NB4 (cell line): ENCODE measurements around the gene PTPRD.

Experiments
- DNase-seq: peaks from one replicate; pipeline ENCODE4 v3.0.0; 2010; ENCODE audit warnings: low read depth
- H3K4me3 ChIP-seq: one replicate; pipeline ENCODE4 v1.5.1; 2011; ENCODE audit warnings: mild to moderate bottlenecking, low read depth, low read length, moderate library complexity
- CTCF ChIP-seq: IDR thresholded peaks from one replicate; pipeline ENCODE4 v1.5.1; 2012; ENCODE audit warnings: low read depth, low read length
- MAX ChIP-seq: IDR thresholded peaks from 2 replicates; pipeline ENCODE4 v1.6.1; 2011; ENCODE audit warnings: low read depth, low read length
- MYC ChIP-seq: IDR thresholded peaks from 2 replicates; pipeline ENCODE4 v1.6.1; 2011; ENCODE audit warnings: low read depth, low read length
- POLR2A ChIP-seq: IDR thresholded peaks from 2 replicates; pipeline ENCODE4 v1.6.1; 2011; ENCODE audit warnings: mild to moderate bottlenecking; ENCODE audit not compliant: insufficient read length; ENCODE audit errors: extremely low read depth

PTPRD gene

GRCh38 chr9:10003047-10003446 is 609.8 kb downstream of the PTPRD start:
- H3K4me3 ChIP-seq: no peak overlapping the region
- TF ChIP-seq POLR2A: no peak
- no peak for TF ChIP-seq MYC
- no peak for TF ChIP-seq MAX
- no peak for TF ChIP-seq CTCF
- no peak for DNase-seq

GRCh38 chr9:10000669-10001068 is 612.1 kb downstream of the PTPRD start:
- DNase-seq: no peak
- no peak for TF ChIP-seq MYC
- TF ChIP-seq POLR2A: no peak
- no peak for TF ChIP-seq CTCF
- no peak for TF ChIP-seq MAX

DNA sequence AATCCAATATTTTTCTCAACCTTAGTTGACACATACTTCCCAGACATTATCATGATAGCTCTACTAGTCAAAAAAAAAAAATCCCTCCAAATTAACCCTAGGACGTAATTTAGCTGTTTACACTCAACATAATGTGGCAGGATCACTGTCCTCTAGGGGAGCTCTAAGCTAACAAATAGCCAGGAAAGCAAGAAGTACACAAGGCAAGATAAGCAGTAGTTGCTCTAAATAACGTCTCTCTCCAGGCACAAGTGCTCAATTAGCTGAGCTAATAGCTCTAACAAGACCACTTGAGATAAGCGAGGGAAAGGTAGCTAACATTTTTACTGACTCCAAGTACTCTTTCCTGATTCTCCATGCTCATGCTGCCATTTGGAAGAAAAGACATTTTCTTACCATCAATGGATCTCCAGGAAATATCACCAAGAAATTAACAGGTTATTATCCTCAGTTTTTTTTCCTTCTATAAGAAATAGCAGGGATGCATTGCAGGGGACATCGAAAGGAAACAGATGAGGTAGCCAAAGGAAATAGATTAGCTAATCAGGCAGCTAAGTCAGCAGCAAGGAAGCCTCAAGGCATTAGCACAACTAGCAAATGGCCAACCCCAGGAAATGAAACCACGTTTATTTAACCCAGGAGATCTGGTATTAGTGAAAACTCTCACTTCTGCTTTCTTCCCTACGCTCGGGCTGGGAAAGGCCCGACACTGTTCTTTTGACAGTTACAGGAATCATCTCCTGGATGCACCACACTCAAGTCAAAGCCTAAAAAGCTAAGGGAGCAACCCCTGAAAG is 614.1 kb downstream of the PTPRD start:
- H3K4me3 ChIP-seq: no peak overlapping the region
- peak; percentile 43 for DNase-seq
- TF ChIP-seq POLR2A: no peak
- peak; percentile 45 for TF ChIP-seq CTCF

More at GRCh38 chr9:10000669-10001068, 612.1 kb downstream of the PTPRD start:
- no peak overlapping the region for H3K4me3 ChIP-seq

DNA sequence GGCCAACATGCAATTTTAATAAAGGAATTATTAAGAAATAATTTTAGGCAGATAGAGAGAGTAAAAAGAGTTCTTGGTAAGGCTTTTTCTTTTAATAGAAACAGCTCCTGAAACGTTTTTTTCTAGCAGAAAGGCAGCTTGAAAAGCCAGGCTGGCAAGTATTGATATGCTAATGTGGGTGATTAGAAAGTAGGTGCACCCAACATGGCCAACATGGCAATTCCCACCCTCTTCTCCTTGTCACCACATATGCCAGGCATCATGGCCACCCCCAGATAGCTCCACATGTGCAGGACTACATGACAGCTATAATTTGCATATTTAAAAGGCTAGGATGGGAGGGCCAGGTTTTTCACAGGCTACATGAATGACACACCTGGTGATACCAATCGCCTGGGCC is 615.2 kb downstream of the PTPRD start:
- DNase-seq: no peak
- no peak for TF ChIP-seq POLR2A
- TF ChIP-seq CTCF: no peak
- TF ChIP-seq MAX: no peak
- no peak for TF ChIP-seq MYC
- no peak overlapping the region for H3K4me3 ChIP-seq

DNA sequence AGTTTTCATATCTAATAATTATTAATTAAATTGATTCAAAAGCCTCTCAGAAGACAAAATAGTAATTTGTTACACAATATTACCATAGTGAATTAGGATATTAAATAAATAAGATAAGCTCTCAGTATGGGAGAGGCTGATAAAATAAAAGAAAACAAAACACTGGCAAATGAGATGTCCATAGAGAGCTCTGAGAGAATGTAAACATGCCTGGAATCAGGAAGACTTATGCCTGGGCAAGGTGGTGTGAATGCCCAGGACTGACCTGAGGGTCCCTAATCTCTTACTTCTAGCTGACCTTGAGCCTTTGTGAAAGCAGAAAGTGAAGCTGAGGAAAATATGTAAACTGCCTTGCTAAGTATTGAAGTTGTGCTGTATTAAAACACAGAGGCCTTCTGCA is 616.5 kb downstream of the PTPRD start:
- no peak for DNase-seq
- TF ChIP-seq CTCF (no peak), MAX (no peak), POLR2A (no peak), MYC (no peak)

More for the DNA sequence above, 616.5 kb downstream of the PTPRD start:
- H3K4me3 ChIP-seq: no peak overlapping the region
